Subcutaneous abdominal adipose tissue (tissue), 5 donors: ENCODE measurements around the gene MFN2.
A peak's percentile ranks its signal among the peaks of the same experiment; 100 is the strongest.

Experiments used
- H3K27ac ChIP-seq: one replicate; pipeline ENCODE4 v1.7.0; 2013; ENCODE audit warnings: low read depth, mild to moderate bottlenecking, inconsistent platforms, low read length, moderate library complexity
- H3K27me3 ChIP-seq, 5 donors: one replicate each; pipeline ENCODE4 v1.7.0; 2013; ENCODE audit warnings: low read length in 5 of 5, inconsistent platforms in 1 of 5; ENCODE audit not compliant: control insufficient read depth in 5 of 5, insufficient read depth in 4 of 5
- H3K36me3 ChIP-seq, 5 donors: one replicate each; pipeline ENCODE4 v1.7.0; 2013; ENCODE audit warnings: low read length in 5 of 5; ENCODE audit not compliant: control insufficient read depth in 5 of 5, insufficient read depth in 5 of 5
- H3K4me1 ChIP-seq, 5 donors: one replicate each; pipeline ENCODE4 v1.7.0; 2013; ENCODE audit warnings: low read length in 5 of 5, mild to moderate bottlenecking in 3 of 5, moderate library complexity in 1 of 5; ENCODE audit not compliant: control insufficient read depth in 5 of 5, insufficient read depth in 5 of 5
- H3K4me3 ChIP-seq, 5 donors: one replicate each; pipeline ENCODE4 v1.7.0; 2013; ENCODE audit warnings: low read length in 5 of 5, low read depth in 1 of 5
- H3K9ac ChIP-seq, 5 donors: one replicate each; pipeline ENCODE4 v1.7.0; 2013; ENCODE audit warnings: low read length in 5 of 5, mild to moderate bottlenecking in 4 of 5, moderate library complexity in 3 of 5
- H3K9me3 ChIP-seq, 5 donors: one replicate each; pipeline ENCODE4 v1.7.0; 2013; ENCODE audit warnings: low read length in 5 of 5; ENCODE audit not compliant: control insufficient read depth in 5 of 5
- donor health status: healthy.
- donor health status: healthy.
- donor health status: healthy.
- donor health status: healthy.
- donor health status: healthy.

MFN2 gene

DNA sequence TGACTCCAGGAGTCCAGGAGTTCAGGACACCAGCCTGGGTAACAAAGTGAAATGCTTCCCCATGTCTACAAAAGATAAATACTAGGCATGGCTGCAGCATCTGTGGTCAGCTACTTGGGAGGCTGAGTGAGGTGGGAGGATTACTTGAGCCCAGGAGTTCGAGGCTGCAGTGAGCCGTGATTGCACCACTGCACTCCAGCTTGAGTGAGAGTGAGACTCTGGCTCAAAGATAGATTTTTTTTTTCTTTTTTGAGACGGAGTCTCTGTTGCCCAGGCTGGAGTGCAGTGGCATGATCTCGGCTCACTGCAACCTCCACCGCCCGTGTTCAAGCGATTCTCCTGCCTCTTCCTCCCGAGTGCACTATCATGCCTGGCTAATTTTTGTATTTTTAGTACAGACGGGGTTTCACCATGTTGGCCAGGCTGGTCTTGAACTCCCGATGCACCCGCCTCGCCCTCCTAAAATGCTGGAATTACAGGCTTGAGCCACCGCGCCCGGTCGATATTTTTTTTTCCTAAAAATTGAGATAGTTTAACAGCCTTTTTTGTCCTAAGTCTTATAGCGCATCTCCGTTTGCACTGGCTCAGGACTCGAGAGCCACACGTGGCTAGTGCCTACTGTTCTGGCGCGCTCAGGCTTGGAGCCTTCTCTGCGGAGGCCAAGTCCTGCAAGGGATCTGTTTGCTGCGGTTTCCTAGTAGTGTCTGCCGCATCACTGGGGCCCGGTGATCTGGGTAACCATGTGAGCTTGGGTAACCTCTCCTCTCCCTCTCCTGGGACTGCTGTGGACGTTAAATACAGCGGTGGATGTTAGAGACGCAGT is 1.0 kb upstream of the MFN2 start:
- no peaks in the 10 kb centered on the region for H3K9me3 ChIP-seq
- H3K9ac ChIP-seq, result peak overlapping the region in 4 of 5 donors; percentile 76 to 92 (median 88)
- peak overlapping the region; percentile 94 for H3K27ac ChIP-seq
- H3K36me3 ChIP-seq, result peaks cover 3 to 40% (median 33%) of the 10 kb centered on the region in 5 donors
- no peaks in the 10 kb centered on the region for H3K27me3 ChIP-seq
- peak overlapping the region; percentile 68 to 92 (median 85) for H3K4me3 ChIP-seq
- H3K4me1 ChIP-seq, result peaks cover 1 to 42% (median 34%) of the 10 kb centered on the region in 5 donors

DNA sequence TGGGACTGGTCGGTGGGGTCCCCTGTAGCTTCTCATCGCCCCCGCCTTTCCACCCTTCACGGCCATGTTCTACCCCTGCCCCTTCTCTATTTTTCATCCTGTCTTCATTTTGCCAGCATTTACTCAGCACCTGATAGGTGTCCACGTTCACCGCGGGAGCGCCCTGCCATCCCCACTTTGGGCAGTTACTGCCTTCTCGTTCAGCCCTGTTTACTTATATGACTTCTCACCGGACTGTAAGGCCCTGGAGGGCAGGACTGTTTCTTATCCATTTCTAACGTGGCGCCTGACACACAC is 380 bp downstream of the MFN2 start:
- peaks cover 1 to 49% (median 36%) of the 10 kb centered on the region in 5 donors for H3K4me1 ChIP-seq
- H3K4me3 ChIP-seq, result peak overlapping the region; percentile 70 to 92 (median 90)
- H3K27ac ChIP-seq, result peak overlapping the region; percentile 94
- no peaks in the 10 kb centered on the region for H3K9me3 ChIP-seq
- H3K27me3 ChIP-seq, result no peaks in the 10 kb centered on the region
- H3K36me3 ChIP-seq, result peaks cover 3 to 36% (median 30%) of the 10 kb centered on the region in 5 donors
- H3K9ac ChIP-seq, result peak overlapping the region; percentile 86 to 98 (median 92)

DNA sequence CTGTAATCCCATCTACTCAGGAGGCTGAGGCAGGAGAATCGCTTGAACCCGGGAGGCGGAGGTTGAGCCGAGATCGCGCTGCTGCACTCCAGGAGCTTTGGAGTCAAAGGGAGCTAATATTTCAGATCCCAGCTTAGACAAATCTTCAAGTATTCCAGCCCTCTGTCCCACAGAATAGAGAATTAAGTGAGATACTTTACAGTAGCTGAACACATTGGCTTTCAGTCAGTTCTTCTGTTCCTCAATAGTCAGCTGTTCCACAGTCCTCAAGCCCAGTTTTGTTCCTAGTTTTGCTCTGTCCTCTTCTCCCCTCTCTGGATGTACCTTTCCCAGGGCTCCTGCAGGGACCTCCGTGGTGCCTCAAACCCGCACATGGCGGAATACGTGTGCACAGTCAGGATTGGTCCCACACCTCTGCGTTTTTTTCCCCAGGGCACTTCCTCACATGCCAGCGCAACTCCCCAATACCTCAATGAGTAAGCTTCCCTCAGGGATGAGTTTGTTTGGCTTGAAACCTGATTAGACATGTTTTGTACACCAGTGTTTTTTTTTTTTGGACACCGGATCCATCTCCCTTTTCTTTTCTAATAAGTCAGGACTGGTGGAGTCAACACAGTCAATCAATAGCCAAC is 1.2 kb downstream of the MFN2 start:
- Histone ChIP-seq H3K9me3 (no peaks in the 10 kb centered on the region), H3K4me1 (peaks cover 3 to 57% (median 43%) of the 10 kb centered on the region in 5 donors), H3K4me3 (no peak overlapping the region), H3K36me3 (peaks cover 3 to 43% (median 37%) of the 10 kb centered on the region in 5 donors), H3K27ac (peak overlapping the region; percentile 94), H3K27me3 (no peaks in the 10 kb centered on the region), H3K9ac (peak overlapping the region in 1 of 5 donors; percentile 92)

DNA sequence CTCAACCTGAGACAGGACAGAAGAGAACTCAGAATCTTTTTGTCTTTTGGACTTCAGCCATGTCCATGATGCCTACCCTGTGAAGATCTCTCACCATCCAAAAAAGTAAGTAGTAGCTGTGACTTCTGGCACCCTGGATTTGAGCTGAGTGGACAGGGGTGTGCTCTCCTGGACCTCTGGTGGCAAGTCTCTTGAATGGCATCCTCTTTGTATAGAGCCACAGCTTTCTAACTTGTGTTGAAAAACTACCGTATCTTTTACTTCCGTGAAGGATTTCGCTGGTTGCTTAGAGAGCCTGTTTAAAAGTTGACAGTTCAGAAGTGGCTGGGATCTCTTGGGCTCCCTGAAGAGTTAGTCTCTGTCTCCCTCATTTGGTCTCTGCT is 1.8 kb downstream of the MFN2 start:
- Histone ChIP-seq H3K27ac (no peak overlapping the region), H3K9ac (peak overlapping the region in 2 of 5 donors; percentile 8 to 92), H3K9me3 (no peaks in the 10 kb centered on the region), H3K36me3 (peaks cover 3 to 47% (median 37%) of the 10 kb centered on the region in 5 donors), H3K4me3 (no peak overlapping the region), H3K27me3 (no peaks in the 10 kb centered on the region), H3K4me1 (peaks cover 3 to 57% (median 43%) of the 10 kb centered on the region in 5 donors)

DNA sequence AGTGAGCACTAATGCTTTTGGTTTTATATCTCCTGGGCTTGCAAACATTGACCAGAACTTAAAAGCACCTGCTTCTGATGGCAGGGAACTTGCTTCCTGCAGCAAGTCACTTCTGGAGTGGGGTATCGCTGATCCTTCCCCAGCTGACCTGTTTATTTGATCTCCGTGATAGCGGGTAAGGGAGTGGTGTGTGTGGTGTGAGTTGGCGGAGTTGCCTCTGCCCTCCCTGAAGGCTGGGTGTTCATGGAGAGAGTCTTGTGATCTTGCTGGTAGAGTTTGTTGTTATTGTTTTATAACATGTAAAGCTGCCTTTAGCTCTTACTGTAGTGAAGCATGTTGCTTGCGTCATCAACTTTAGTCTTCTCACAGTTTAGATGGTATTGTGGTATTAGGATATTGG is 3.9 kb downstream of the MFN2 start:
- no peak overlapping the region for H3K9ac ChIP-seq
- peaks cover 3 to 55% (median 41%) of the 10 kb centered on the region in 5 donors for H3K36me3 ChIP-seq
- no peak overlapping the region for H3K27ac ChIP-seq
- H3K4me1 ChIP-seq, result peaks cover 2 to 48% (median 33%) of the 10 kb centered on the region in 5 donors
- H3K9me3 ChIP-seq, result no peaks in the 10 kb centered on the region
- H3K27me3 ChIP-seq, result no peaks in the 10 kb centered on the region
- H3K4me3 ChIP-seq, result no peak overlapping the region

- H3K4me1 ChIP-seq, result peaks cover 2 to 44% (median 29%) of the 10 kb centered on the region in 5 donors
Observed at GRCh38 chr1:11984576-11984975, 4.3 kb downstream of the MFN2 start.

GRCh38 chr1:11985171-11985570 is 4.9 kb downstream of the MFN2 start:
- peaks cover 2 to 47% (median 31%) of the 10 kb centered on the region in 5 donors for H3K4me1 ChIP-seq
- no peak overlapping the region for H3K9ac ChIP-seq
- no peaks in the 10 kb centered on the region for H3K9me3 ChIP-seq
- no peaks in the 10 kb centered on the region for H3K27me3 ChIP-seq
- H3K27ac ChIP-seq, result no peak overlapping the region
- H3K4me3 ChIP-seq, result no peak overlapping the region
- peaks cover 6 to 65% (median 51%) of the 10 kb centered on the region in 5 donors for H3K36me3 ChIP-seq

More at GRCh38 chr1:11984576-11984975, 4.3 kb downstream of the MFN2 start:
- Histone ChIP-seq H3K36me3 (peaks cover 6 to 59% (median 45%) of the 10 kb centered on the region in 5 donors), H3K9me3 (no peaks in the 10 kb centered on the region), H3K27ac (no peak overlapping the region), H3K27me3 (no peaks in the 10 kb centered on the region), H3K4me3 (no peak overlapping the region), H3K9ac (no peak overlapping the region)

DNA sequence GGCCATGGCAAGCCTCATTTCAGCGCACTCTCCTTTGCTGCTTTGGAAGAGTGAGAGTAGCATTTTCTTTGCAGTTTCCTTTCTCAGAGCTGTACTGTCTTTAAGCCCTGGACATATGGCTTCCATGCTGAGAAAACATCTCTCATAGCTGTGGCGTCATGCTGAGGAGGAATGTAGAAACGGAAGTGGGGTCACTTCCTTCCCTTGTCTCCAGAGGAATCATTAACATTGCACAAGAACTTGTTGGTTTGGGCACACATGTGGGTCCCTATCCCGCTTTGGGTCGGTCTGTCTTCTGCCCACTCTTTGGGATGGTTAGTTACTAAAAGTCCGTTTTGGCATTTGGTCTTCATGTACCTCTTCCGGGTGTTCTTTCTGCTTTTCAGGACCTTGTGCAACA is 5.6 kb downstream of the MFN2 start:
- H3K9ac ChIP-seq, result peak overlapping the region in 1 of 5 donors; percentile 14
- H3K4me1 ChIP-seq, result peaks cover 2 to 50% (median 31%) of the 10 kb centered on the region in 5 donors
- peaks cover 6 to 72% (median 57%) of the 10 kb centered on the region in 5 donors for H3K36me3 ChIP-seq
- no peaks in the 10 kb centered on the region for H3K9me3 ChIP-seq
- no peaks in the 10 kb centered on the region for H3K27me3 ChIP-seq
- peak overlapping the region in 1 of 5 donors; percentile 25 for H3K4me3 ChIP-seq
- H3K27ac ChIP-seq, result no peak overlapping the region

- H3K4me3 ChIP-seq, result no peak overlapping the region
- H3K9ac ChIP-seq, result no peak overlapping the region
- H3K36me3 ChIP-seq, result peaks cover 17 to 74% (median 60%) of the 10 kb centered on the region in 5 donors
- H3K27me3 ChIP-seq, result no peaks in the 10 kb centered on the region
- H3K27ac ChIP-seq, result peak overlapping the region; percentile 55
- no peaks in the 10 kb centered on the region for H3K9me3 ChIP-seq
- peaks cover 0 to 34% (median 13%) of the 10 kb centered on the region in 5 donors for H3K4me1 ChIP-seq
Observed at GRCh38 chr1:11989669-11990068, 9.4 kb downstream of the MFN2 start.
